ENCODE data around the gene NT5DC2.

The NT5DC2 gene

DNA sequence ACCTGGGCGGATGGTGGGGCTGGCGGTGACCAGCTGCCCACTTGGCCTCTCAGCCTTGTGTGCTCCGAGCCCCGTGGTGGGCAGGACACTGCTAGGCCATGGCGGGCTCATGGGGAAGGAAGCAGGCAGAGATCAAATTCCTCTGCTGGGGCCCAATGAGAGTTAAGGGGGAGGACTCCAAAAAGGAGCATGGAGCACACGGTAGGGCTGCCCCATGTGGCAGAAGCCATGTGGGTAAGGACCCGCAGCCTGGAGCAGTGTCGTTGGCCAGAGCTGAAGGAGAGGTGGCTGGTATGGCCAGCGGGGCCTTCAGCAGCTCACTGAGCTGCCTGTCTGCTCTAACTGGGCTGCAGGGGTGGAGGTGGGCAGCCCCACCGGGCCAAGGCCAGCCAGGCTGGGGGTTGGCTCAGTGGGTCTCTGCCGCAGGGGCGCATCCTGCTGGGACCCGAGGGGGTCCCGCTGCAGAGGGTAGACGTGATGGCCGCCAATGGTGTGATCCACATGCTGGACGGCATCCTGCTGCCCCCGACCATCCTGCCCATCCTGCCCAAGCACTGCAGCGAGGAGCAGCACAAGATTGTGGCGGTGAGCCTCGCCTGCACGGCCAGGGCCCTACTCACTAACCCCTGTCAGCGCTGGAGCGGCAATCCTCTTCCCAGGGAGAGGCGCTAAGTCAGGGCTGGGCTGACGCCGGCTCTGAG lies 27.2 kb downstream of the NT5DC2 start:
- no peak for DNase-seq

DNA sequence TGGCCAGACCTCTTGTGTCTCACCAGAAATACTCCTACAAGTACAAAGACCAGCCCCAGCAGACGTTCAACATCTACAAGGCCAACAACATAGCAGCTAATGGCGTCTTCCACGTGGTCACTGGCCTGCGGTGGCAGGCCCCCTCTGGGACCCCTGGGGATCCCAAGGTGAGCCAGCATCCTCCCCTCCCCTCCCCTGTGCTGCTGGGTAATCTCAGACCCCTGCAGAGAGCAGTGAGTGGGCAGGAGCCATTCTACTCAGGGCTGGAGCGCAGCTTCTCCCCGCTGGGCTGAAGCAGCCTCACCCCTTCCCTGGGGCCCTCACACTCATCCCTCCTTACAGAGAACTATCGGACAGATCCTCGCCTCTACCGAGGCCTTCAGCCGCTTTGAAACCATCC lies 28.7 kb downstream of the NT5DC2 start:
- no peak for DNase-seq

DNA sequence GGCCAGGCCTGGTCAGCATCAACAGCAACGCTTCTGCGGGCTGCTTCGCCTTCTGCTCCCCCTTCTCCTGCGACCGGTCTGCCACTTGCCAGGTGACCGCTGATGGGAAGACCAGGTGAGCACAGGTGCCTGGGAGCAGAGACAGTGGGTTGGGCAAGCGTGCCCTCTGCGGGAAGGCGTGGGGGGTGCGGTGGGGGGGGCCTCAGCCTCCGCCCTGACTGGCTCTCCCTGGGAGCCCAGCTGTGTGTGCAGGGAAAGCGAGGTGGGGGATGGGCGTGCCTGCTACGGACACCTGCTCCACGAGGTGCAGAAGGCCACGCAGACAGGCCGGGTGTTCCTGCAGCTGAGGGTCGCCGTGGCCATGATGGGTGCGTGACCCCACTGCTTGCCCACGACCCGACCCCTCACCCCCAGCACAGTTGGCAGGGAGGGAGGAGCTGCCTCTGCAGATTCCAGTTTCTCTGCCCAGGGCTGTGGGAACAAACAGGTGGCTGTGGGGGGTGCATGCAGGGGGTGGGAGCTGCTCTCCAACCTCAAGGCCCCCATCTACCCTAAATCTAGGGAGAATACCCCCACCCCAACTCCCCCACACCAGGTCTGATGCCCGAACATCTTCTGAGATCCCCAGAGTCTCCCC lies 29.8 kb downstream of the NT5DC2 start:
- DNase-seq, result no peak

DNA sequence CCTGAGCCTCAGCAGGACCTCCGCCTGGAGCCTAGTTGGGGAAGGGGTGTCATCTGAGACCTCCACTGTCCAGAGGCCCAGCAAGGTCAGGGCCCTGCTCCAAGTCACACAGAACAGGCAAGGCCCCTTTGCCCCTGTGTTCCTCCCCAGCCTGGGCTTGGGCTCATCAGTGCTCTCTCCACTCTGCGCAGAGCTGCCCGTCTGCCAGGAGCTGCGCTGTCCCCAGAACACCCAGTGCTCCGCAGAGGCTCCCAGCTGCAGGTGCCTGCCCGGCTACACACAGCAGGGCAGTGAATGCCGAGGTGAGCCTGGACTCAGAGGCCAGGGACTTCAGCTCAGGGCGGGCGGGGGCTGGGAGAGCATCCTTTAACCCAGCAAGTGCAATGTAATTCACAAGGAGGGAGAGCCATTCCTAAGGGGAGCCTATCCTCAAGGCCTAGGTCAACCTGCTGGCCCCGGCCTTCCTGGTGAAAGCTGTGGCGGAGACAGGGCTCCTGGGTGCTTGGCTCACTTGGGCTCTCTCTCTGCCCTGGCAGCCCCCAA lies 30.8 kb downstream of the NT5DC2 start:
- DNase-seq, result no peak

DNA sequence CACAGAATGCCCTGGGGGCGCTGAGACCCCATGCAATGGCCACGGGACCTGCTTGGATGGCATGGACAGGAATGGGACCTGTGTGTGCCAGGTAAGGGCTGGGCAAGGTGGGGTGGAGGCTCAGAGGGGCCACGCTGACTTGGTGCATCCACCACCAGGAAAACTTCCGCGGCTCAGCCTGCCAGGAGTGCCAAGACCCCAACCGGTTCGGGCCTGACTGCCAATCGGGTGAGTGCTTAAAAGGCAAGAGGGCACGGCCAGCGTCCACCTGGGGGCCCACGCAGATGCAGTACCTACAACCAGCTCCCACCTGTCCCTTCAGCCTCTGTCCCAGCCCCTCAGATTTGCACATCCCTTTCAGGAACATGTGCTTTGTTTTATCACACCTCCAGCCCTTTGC lies 31.7 kb downstream of the NT5DC2 start:
- DNase-seq, result no peak

DNA sequence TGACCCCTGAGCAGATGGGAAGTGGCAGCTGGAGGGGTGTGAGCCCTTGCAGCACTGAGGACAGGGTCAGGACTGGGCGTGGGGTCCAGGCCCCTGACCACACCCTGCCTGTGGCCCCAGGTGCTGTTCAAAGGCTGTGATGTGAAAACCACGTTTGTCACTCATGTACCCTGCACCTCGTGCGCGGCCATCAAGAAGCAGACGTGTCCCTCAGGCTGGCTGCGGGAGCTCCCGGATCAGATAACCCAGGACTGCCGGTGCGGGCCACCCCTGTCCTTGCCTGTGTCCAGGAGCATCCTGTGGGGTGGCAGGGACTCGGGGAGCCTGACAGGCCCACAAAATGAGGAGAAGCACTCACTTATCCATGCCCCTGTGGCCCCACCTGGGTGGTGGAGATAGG lies 32.6 kb downstream of the NT5DC2 start:
- no peak for DNase-seq

DNA sequence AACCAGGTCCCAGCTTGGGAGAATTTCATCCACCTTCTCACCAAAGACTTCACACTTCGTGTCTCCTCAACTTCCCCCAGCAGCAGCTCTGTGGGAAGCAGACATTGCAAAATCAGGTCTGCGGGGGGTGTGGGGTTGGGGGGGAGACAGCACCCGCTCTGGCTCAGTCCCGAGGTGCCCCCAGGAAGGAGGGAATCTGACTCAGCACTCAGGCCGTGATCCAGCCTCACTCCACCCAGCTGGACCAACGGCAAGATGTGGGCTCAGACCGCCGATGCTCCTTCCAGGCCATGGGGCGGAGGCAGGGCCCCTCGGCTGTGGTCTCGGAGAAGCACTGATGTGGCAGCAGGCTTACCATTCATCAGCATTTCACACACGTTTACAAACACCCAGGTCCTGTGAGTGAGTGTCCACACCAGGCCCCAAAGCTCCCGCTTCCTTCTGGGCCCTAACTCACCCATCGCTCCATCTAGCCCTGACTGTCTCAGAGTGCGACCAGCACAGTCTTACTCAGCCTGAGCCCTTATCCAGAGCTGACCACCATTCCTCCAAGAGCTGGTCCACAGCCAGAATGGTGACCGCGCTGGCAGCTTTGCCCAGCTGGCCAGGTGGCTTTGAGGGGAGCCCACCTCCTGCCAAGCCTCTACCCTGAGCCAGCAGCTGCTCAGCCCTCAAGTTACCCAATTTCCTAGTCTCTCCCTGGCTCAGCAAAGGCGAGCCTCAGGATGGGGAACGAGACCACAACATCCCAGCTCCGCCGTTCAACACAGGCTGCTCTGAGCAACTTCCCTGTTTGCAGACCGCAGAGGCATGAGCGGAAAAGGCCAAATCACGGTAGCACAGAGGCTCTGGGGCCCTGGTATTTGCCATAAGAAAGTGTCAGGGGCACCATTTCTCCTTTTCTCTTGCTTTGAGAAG lies 35.3 kb downstream of the NT5DC2 start:
- DNase-seq, result no peak

DNA sequence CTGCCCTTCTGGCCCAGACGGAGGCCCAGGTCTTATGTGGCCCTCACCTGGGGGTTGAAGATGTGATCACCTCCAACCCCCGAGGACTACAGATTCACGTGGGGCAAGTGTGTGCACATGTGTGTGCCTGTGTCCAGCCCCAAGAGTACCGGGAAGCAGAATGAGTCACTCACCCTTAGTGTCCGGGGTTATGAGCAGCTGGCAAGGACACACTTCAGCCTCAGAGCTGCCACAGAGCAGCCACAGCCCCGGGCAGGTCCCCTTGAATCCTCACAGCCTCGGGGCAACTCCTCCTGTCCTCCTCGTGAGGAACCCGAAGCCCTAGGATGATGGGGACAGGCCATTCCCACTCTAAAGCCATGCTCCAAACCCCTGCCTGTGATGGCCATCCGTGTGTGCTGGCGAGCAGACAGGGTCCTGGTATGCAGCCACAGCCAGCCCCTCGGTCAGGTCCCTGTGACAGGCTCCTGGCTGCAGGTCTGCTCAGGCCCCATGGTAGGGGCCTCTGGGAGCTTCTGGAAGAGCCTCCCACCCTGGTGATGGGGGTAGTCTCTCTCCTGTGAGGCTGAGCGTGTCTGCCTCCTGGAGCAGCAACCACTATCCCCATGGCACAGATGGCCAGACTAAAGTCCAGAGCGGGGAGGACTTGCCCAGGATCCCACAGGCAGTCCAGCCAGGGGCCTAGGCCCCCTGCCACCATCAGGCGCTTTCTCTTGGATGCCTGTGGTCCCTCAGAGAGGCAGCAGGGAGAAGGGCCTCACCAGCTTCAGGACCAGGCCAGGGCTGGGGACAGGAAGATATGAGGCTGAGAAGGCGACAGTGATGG lies 37.7 kb downstream of the NT5DC2 start:
- no peak for DNase-seq

DNA sequence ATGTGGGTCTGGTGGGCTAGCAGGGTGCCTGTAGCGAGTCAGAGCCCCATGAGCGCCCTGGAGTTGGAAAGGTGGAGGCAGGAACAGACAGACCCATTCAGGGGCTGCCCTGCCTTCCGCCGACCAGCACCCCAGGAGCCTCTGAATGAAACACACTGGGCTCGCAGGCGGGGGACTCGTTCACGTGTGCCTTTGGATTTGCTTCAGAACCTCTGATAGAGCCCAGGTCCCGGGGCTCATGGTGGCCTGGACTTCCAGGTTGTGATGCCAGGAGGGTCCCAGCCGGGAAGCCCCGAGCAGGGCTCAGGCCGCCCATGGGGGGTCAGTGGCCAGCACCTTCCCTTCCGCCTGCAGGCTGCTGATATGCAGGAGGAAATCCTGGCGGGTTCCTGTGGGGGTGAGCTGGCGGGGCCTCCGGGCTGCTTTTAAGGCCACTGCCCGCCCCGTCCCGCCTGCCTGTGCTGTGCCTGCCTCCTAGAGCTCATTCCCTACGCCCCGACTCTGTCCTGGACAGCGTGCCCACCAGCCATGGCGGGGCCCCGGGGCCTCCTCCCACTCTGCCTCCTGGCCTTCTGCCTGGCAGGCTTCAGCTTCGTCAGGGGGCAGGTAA lies 38.7 kb downstream of the NT5DC2 start, which contains the start of gene STAB1:
Gene STAB1 (plus strand): TSS at position 453 of the 610 bp plus-strand sequence. CDS start 76 bp downstream, at position 529.
- no peak for DNase-seq

DNA sequence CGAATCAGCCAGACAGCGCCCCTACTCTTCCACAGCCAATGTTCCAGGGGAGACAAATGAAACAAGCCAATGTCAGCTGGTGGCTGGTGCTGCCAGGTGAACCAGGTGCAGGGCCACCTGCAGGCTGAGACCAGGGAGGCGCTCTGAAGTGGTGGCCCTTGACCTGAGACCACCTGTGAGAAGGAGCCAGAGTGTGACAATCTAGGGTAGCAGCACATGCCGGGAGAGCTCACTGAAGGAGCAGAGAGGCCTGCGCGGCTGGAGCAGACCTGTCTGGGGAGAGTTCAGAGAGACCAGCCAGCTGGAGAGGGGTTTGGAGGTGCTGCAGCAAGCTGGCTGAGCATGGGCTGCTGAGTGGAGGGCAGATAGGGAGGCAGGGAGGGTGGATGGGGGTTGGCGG lies 39.2 kb downstream of the NT5DC2 start:
- no peak for DNase-seq

DNA sequence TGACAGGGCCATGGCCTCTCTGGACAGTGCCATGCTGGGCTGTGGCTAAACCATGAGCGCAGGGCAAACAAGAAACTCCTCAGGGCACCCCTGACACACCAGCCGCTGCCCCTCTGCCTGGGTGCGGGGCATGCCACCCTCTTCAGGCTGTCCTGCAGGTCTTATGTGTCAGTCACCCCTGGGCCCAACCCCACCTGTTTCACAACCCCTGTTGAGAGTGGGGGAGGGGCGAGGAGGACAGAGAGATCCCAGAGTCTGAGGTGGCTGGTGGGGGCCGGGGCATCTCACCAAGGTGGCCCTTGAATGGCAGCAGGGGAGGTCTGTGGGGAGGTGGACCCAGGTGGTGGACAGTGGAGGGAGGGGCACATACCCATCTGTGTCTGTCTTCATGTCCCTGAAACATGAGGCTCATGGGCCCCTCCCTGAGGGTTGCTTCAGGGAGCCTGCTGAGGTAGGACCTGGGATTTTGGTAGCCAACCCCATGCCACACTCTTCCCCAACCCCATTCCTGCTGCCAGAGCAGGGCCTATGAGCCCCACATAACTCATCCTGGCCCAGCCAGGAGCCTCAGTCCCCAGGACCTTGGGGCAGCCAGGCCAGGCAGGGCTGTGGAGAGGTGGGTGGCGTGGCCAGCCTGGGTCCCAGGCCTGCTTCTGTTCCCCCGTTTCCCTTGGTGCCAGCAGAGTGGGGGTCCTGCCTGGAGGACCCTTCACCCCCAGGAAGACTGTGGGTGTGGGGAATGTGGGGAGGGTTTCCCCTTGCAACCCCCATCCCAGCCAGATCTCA lies 40.2 kb downstream of the NT5DC2 start:
- DNase-seq, result no peak

DNA sequence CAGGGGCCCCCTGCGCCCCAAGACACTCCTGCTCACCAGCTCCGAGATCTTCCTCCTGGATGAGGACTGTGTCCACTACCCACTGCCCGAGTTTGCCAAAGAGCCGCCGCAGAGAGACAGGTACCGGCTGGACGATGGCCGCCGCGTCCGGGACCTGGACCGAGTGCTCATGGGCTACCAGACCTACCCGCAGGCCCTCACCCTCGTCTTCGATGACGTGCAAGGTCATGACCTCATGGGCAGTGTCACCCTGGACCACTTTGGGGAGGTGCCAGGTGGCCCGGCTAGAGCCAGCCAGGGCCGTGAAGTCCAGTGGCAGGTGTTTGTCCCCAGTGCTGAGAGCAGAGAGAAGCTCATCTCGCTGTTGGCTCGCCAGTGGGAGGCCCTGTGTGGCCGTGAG lies 41.6 kb downstream of the NT5DC2 start:
- DNase-seq, result no peak

DNA sequence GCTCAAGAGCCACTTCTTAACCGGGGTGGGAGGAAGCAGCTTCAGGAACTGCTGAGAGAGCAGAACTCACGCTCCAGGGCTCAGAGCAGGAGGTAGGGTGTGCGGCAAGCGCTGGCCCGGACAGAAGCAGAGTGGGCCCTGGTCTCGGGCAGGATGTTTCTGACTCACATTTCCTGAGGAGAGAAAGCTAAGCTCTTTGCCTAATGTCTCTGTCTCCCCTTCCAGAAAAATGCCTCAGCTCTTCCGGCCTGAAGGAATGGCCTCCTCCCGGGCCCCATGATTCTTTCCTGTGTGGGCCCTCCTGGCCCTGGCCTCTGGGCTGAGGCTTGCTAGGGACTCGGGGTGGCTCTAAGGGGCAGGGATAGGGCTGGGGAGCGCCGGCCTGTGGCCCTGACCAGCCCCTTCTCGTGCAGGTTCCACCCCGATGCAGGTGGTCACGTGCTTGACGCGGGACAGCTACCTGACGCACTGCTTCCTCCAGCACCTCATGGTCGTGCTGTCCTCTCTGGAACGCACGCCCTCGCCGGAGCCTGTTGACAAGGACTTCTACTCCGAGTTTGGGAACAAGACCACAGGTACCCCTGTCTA lies 42.6 kb downstream of the NT5DC2 start:
- no peak for DNase-seq

DNA sequence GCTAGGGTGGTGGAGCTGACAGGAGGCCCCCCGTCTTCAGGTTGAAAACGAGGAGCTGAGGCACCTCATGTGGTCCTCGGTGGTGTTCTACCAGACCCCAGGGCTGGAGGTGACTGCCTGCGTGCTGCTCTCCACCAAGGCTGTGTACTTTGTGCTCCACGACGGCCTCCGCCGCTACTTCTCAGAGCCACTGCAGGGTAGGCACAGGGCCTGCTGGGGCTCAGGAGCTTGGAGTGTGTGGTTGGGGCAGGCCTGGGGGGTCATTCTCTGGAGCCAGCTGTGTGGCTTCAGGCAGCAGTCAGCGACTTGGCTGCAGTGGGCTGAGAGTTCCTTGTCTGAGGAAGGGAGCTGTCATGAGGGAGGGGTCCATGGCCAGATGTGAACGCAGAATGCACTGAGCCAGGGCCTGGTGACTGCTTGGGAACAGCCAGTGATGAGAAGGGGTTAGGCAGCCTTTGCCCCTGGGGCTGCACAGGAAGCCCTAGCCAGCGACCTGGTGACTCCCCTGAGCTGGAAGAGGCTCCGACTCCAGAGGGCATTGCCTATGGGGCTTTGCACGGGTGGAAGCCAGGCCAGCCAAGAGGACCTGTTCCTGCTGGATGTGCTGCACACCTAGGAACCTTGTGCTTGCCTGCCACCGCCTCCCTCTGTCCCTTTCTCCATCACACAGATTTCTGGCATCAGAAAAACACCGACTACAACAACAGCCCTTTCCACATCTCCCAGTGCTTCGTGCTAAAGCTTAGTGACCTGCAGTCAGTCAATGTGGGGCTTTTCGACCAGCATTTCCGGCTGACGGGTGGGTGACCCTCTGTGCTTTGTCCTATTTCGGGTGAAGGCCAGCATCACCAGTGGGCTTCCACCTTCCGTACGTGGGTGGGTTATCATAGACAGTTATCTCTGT lies 43.4 kb downstream of the NT5DC2 start:
- DNase-seq, result no peak

DNA sequence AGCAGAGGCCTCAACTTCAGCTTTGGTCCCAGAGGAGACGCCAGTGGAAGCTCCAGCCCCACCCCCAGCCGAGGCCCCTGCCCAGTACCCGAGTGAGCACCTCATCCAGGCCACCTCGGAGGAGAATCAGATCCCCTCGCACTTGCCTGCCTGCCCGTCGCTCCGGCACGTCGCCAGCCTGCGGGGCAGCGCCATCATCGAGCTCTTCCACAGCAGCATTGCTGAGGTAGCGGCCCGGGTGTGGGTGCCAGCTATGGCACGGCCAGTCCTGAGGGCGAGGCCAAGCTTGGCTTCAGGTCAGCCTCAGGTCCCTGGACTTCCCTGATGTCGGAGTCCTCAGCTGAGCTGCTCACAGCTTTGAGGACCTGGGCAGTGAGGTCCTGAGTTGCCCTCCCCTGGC lies 44.2 kb downstream of the NT5DC2 start:
- DNase-seq, result no peak

DNA sequence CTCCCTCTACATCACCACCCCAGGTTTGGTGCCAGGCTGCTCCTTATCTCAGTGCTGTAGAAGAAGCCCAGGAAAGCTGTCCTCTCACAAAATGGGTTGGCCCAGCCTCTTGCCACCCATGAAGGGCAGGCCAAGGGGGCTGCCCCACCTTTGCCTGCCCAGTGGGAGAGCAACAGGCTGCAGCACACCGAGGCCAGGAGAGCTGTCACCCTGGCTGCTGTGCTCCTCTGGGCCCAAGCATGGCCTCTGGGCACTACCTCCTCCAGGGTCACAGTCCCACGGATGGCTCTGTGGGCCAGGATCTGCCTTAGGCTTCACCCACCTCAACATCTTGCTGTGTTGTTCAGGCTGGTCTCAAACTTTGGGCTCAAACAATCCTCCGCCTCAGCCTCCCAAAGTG lies 44.9 kb downstream of the NT5DC2 start:
- DNase-seq, result no peak

DNA sequence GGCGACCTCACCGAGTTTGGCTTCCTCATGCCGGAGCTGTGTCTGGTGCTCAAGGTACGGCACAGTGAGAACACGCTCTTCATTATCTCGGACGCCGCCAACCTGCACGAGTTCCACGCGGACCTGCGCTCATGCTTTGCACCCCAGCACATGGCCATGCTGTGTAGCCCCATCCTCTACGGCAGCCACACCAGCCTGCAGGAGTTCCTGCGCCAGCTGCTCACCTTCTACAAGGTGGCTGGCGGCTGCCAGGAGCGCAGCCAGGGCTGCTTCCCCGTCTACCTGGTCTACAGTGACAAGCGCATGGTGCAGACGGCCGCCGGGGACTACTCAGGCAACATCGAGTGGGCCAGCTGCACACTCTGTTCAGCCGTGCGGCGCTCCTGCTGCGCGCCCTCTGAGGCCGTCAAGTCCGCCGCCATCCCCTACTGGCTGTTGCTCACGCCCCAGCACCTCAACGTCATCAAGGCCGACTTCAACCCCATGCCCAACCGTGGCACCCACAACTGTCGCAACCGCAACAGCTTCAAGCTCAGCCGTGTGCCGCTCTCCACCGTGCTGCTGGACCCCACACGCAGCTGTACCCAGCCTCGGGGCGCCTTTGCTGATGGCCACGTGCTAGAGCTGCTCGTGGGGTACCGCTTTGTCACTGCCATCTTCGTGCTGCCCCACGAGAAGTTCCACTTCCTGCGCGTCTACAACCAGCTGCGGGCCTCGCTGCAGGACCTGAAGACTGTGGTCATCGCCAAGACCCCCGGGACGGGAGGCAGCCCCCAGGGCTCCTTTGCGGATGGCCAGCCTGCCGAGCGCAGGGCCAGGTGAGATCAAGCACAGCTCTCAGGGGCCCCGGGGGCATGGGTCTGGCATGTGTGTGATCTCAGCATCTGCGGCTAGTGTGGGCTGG lies 45.6 kb downstream of the NT5DC2 start:
- DNase-seq, result no peak

DNA sequence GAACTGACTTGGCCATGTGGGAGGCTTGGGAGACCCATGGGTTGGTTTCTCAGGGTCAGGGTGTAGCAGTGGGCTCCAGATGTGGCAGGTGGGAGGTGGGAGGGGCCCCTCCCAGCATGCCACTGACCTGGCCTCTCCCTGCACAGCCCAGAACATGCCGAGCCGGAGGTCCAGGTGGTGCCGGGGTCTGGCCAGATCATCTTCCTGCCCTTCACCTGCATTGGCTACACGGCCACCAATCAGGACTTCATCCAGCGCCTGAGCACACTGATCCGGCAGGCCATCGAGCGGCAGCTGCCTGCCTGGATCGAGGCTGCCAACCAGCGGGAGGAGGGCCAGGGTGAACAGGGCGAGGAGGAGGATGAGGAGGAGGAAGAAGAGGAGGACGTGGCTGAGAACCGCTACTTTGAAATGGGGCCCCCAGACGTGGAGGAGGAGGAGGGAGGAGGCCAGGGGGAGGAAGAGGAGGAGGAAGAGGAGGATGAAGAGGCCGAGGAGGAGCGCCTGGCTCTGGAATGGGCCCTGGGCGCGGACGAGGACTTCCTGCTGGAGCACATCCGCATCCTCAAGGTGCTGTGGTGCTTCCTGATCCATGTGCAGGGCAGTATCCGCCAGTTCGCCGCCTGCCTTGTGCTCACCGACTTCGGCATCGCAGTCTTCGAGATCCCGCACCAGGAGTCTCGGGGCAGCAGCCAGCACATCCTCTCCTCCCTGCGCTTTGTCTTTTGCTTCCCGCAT lies 46.4 kb downstream of the NT5DC2 start:
- DNase-seq, result no peak

Data from NK-92 treated with Interleukin-12 subunit alpha and Interleukin-12 subunit beta, amount 100 ng/mL, for 24 hours (cell line).